Osteoblast (primary cell): Measurements from ENCODE around the gene ZSWIM3. TPM values are rescaled to one million over a fixed set of nuclear protein-coding genes. Genes with fewer than 3 reads are reported as not detected.

Experiments
- DNase-seq: peaks from one replicate; pipeline ENCODE4 v3.0.0; 2011; ENCODE audit warnings: low spot score, mixed read lengths; ENCODE audit not compliant: insufficient read length; ENCODE audit errors: missing footprints
- H2AFZ ChIP-seq: 2 replicates; pipeline ENCODE4 v1.6.0; 2011; ENCODE audit warnings: mild to moderate bottlenecking, low read length
- H3K27ac ChIP-seq: 2 replicates; pipeline ENCODE4 v1.5.1; 2011; ENCODE audit warnings: mild to moderate bottlenecking, low read depth, low read length, moderate library complexity
- H3K27me3 ChIP-seq: 2 replicates; pipeline ENCODE4 v1.6.0; 2012; ENCODE audit warnings: mild to moderate bottlenecking, control low read depth, inconsistent platforms, low read length, moderate library complexity; ENCODE audit not compliant: insufficient read depth
- H3K36me3 ChIP-seq: 2 replicates; pipeline ENCODE4 v1.5.1; 2011; ENCODE audit warnings: mild to moderate bottlenecking, low read length, control low read depth, moderate library complexity; ENCODE audit not compliant: insufficient read depth
- H3K4me1 ChIP-seq: 2 replicates; pipeline ENCODE4 v1.5.1; 2011; ENCODE audit warnings: mild to moderate bottlenecking, low read length, control low read depth, moderate library complexity; ENCODE audit not compliant: insufficient read depth
- H3K4me2 ChIP-seq: 2 replicates; pipeline ENCODE4 v1.6.0; 2011; ENCODE audit warnings: mild to moderate bottlenecking, low read length; ENCODE audit not compliant: insufficient read depth
- H3K4me3 ChIP-seq: fragments of 200-600 bp; sonication (generic); 3 replicates; pipeline ENCODE4 v1.5.1; 2012; ENCODE audit warnings: mild to moderate bottlenecking, low read length, inconsistent platforms; ENCODE audit not compliant: insufficient read depth
- H3K79me2 ChIP-seq: 2 replicates; pipeline ENCODE4 v1.6.0; 2012; ENCODE audit warnings: mild to moderate bottlenecking, low read length, control low read depth, inconsistent platforms; ENCODE audit not compliant: insufficient read depth
- H3K9me3 ChIP-seq: 2 replicates; pipeline ENCODE4 v1.5.1; 2011; ENCODE audit warnings: low read depth, low read length, control low read depth
- H4K20me1 ChIP-seq: 2 replicates; pipeline ENCODE4 v1.6.0; 2012; ENCODE audit warnings: mild to moderate bottlenecking, low read length, control low read depth; ENCODE audit not compliant: insufficient read depth
- CTCF ChIP-seq: IDR thresholded peaks from 2 replicates; pipeline ENCODE4 v1.5.1; 2011; ENCODE audit warnings: mild to moderate bottlenecking, low read depth, low read length, moderate library complexity; ENCODE audit errors: extremely low read depth
- total RNA-seq: library from RNA; depleted of rRNA; stranded (reverse); fragments of >200 nt; gene quantifications from 2 replicates; pipeline ENCODE4 v1.2.3, GENCODE V29; 2012

ZSWIM3 gene
- total RNA-seq, 1 donor = 4.7 TPM

GRCh38 chr20:45822857-45823256 lies 34.6 kb upstream of the ZSWIM3 start:
- Histone ChIP-seq H4K20me1 (no peaks in the 10 kb centered on the region), H3K4me3 (peak overlapping the region; percentile 19), H3K27me3 (peaks cover 10% of the 10 kb centered on the region), H3K27ac (no peak overlapping the region), H3K36me3 (no peaks in the 10 kb centered on the region), H2AFZ (peak overlapping the region; percentile 22), H3K9me3 (no peaks in the 10 kb centered on the region), H3K79me2 (no peaks in the 10 kb centered on the region), H3K4me2 (peak overlapping the region; percentile 43), H3K4me1 (peaks cover 13% of the 10 kb centered on the region)
- TF ChIP-seq CTCF = no peak
- DNase-seq = peak; percentile 89

- Histone ChIP-seq H3K79me2 (no peaks in the 10 kb centered on the region), H3K4me2 (peak overlapping the region; percentile 53), H2AFZ (peak overlapping the region; percentile 39), H3K4me1 (peaks cover 20% of the 10 kb centered on the region), H3K4me3 (peak overlapping the region; percentile 13), H4K20me1 (no peaks in the 10 kb centered on the region), H3K36me3 (no peaks in the 10 kb centered on the region), H3K27me3 (peaks cover 10% of the 10 kb centered on the region), H3K9me3 (no peaks in the 10 kb centered on the region), H3K27ac (no peak overlapping the region)
- peak; percentile 55 for TF ChIP-seq CTCF
- DNase-seq = peak; percentile 87
Measured at GRCh38 chr20:45823949-45824835, 33.2 kb upstream of the ZSWIM3 start.

- Histone ChIP-seq H3K4me1 (peaks cover 20% of the 10 kb centered on the region), H3K79me2 (no peaks in the 10 kb centered on the region), H3K4me3 (no peak overlapping the region), H3K9me3 (no peaks in the 10 kb centered on the region), H2AFZ (peak overlapping the region; percentile 79), H4K20me1 (no peaks in the 10 kb centered on the region), H3K4me2 (peak overlapping the region; percentile 0), H3K36me3 (no peaks in the 10 kb centered on the region), H3K27ac (peak overlapping the region; percentile 52), H3K27me3 (peaks cover 10% of the 10 kb centered on the region)
- no peak for TF ChIP-seq CTCF
- DNase-seq = peak; percentile 91
Measured at GRCh38 chr20:45826381-45827019, 30.9 kb upstream of the ZSWIM3 start.

- Histone ChIP-seq H3K4me2 (peak within 1 kb of the TSS; percentile 0), H3K9me3 (no peaks in the 10 kb centered on the region), H3K4me3 (no peak within 1 kb of the TSS), H3K79me2 (no peaks in the 10 kb centered on the region), H3K36me3 (no peaks in the 10 kb centered on the region), H3K27me3 (peaks cover 10% of the 10 kb centered on the region), H3K27ac (peak within 1 kb of the TSS; percentile 74), H4K20me1 (no peaks in the 10 kb centered on the region), H3K4me1 (peaks cover 20% of the 10 kb centered on the region), H2AFZ (peak within 1 kb of the TSS; percentile 79)
- no peak for DNase-seq
- no peak for TF ChIP-seq CTCF
Measured at GRCh38 chr20:45827030-45827652, 30.3 kb upstream of the ZSWIM3 start, which contains the start of gene TNNC2. Gene TNNC2, minus strand, starts transcription at chr20:45827312. Its CDS starts 64 bp downstream, at chr20:45827248.
